VCaP (cell line): ENCODE measurements around the gene ADI1.
A peak's percentile ranks its signal among the peaks of the same experiment; 100 is the strongest.

Experiments
- H3K27ac ChIP-seq: fragments of 450-650 bp; 2 replicates; pipeline ENCODE4 v1.5.1; 2017
- TF ChIP-seq, protein P1 (sequence below): fragments of 450-650 bp; conservative IDR thresholded peaks from 2 replicates; pipeline ENCODE4 v1.5.1; 2017; ENCODE audit warnings: mild to moderate bottlenecking, moderate library complexity

The ADI1 gene

DNA sequence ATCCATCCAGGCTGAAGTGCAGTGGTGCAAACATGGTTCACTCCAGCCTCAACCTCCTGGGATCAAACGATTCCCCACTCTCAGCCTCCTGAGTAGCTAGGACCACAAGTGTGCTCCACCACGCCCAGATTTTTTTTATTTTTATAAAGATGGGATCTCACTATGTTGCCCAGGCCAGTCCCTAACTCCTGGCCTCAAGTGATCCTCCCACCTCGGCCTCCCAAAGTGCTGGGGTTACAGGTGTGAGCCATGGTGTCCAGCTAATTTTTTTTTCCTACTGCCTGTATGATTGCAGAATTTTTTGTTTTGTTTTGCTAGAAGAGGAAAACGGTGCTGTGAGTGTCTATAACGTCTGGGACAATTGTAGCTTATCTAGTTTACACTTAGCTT is 38.3 kb downstream of the ADI1 start:
- H3K27ac ChIP-seq = peak overlapping the region; percentile 27
- TF ChIP-seq, protein P1, sequence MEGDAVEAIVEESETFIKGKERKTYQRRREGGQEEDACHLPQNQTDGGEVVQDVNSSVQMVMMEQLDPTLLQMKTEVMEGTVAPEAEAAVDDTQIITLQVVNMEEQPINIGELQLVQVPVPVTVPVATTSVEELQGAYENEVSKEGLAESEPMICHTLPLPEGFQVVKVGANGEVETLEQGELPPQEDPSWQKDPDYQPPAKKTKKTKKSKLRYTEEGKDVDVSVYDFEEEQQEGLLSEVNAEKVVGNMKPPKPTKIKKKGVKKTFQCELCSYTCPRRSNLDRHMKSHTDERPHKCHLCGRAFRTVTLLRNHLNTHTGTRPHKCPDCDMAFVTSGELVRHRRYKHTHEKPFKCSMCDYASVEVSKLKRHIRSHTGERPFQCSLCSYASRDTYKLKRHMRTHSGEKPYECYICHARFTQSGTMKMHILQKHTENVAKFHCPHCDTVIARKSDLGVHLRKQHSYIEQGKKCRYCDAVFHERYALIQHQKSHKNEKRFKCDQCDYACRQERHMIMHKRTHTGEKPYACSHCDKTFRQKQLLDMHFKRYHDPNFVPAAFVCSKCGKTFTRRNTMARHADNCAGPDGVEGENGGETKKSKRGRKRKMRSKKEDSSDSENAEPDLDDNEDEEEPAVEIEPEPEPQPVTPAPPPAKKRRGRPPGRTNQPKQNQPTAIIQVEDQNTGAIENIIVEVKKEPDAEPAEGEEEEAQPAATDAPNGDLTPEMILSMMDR = no peak

DNA sequence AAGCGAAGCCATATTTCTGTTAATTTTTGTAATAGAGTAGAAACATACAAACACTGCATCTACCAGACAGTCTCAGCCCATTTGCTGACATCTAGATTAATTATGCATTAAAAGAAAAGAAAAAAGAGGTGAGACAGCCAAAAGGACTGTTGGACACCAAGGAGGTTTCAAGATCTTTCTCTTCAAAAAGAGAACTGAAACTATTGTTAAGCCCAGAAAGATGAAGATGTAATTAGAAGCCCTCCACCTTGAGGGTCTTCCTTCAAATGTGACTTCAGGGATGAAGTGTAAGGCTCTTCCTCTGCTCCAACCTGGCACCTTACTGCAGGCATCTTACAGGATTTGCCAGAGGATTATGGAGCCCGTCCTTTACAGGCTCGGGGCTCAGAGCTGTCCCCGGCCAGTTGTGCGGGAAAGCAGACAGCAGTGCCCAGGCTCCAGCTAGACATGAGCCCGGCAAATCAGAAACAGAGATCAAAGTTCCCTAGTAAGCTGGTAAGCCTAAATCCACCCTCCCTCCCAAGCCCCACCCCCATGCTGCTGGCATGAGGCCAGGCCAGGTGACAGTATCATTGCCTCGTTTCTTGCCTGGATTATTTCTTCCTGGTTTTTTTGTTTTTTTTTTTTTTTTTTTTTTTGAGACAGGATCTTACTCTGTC is 38.9 kb downstream of the ADI1 start:
- peak overlapping the region; percentile 27 for H3K27ac ChIP-seq
- TF ChIP-seq, protein P1 = no peak

DNA sequence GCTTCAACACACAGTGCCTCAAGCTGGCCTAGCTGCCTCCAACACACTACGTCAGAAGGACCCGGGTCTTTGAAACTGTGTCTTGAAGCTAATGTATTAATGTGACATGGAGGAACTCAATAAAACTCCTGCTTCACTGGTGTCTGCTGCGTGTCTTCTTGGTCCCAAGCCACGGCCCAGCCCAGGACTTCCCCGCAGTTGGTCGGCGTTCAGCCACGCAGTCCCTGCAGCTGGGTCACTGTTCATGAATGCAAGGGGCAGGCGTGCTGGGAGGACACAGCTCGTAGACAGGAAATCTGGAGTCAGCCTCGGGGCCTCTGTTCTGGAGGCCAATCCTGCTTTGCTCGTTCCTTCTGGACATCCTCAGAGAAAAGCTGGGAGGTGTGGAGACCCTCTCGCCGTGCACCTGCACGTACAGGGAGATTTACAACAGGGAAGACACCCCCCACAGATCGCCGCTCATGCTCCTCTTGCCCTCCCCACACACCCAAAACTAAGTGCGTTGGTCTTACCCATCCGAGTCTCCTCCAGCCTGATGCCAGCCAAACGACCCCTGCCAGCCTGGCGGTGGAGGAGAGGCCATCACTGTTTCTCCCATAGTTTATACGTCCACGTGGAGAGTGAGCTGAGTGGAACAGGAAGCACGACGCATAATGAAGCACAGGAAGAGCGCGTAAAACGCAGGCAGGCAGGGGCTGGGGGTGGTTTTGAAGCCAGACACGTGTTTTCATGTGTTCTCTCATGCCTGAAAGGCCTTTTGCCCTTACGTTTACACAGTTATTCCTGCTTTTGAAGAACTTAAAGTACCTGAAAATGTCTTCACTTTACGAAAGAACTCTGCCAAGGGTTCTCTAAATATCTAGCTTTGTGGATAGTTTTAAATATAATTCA is 39.7 kb downstream of the ADI1 start:
- TF ChIP-seq, protein P1 = no peak
- peak overlapping the region; percentile 27 for H3K27ac ChIP-seq

DNA sequence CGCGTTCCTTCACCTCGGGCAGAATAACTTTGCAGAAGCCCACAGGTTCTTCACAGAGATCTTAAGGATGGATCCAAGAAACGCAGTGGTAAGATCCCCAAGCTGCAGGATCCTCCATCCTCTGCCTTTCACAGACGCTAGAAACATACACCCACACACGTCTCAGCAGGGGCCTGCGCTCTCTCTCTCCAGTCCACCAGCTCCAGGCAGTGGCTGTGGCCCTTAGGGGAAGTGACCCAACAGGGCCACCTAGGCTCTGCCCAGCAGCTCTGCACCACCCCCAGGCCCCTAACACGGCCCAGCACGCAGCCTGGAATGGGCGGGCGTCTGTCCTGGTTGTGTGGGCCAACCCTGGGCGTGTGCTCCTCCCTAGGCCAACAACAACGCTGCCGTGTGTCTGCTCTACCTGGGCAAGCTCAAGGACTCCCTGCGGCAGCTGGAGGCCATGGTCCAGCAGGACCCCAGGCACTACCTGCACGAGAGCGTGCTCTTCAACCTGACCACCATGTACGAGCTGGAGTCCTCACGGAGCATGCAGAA is 40.4 kb downstream of the ADI1 start:
- H3K27ac ChIP-seq = no peak overlapping the region
- TF ChIP-seq, protein P1 = no peak

DNA sequence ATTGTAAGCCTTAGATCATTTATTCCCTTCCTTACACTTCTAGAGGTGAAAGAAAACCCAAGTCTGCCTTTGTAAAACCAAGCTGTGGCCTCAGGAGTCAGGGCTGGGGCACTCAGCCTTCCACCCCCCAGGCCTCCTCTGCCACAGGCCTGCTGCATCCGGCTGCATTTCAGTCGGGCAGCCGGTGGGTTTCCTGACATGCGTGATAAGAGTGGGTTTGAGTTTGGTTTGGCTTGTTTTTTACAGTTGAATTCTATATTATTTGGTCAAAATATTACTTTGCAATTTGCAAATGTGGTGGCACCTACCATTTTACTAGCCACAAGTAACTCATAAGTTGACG is 42.4 kb downstream of the ADI1 start:
- H3K27ac ChIP-seq = no peak overlapping the region
- TF ChIP-seq, protein P1 = no peak

DNA sequence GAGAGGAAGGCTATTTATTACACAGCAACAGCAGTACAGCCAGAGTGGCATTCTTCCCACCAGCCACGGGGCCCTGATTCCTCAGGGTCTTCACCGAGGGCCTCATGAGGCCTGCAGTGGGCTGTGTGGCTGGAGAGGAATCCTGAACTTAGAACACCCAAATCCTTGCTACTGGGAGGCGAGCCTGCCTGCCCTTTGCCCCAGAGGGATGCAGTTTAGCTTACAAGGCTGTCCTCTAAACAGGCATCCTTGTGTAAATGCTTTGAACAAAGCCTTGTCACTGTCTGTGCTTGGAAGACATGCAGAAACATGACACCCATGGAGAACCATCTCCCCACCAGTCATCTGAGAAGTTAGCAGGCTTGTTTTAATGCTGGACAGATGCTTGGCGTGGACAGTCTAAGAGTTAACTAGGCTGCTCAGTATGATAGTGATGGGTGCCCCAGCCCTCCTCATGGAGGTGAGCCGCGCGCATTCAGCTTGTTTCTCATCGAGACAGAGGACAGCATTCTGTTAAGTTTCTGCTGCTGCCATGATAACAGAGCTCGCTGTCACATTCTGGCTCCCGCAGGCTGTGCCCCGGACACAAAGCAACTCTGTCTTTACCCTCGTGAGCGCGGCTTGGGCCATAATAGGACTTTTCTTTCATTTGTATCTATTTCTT is 42.9 kb downstream of the ADI1 start:
- TF ChIP-seq, protein P1 = no peak
- H3K27ac ChIP-seq = no peak overlapping the region

DNA sequence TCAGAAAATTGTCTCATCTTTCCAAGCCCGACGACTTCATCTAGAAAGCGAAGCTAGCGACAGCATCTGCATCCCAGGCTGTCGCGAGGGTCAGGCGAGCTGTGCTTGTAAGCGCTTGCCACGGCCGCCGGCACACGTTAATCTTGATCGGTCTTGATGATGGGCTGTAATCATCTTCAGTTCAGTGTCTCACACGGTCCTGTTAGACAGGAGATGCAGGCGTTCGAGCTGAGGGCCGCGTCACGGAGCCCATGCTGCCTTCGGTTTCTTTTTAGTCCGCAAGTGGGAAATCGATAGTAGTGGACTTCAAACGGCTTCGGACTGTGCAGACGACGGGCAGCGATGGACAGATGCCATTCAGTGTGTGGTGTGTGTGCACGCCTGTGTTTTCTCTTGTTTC is 43.6 kb downstream of the ADI1 start:
- TF ChIP-seq, protein P1 = no peak
- no peak overlapping the region for H3K27ac ChIP-seq
